Mucosa of descending colon (tissue), 3 donors: ENCODE data around the gene METAP2. TPM values are rescaled to one million over a fixed set of nuclear protein-coding genes. Genes with fewer than 3 reads are reported as not detected.

Experiments used
- ATAC-seq: fragments of 200-7000 bp; cut with Tn5 transposase; one replicate; pipeline ENCODE4 v1.9.1; 2020; ENCODE audit warnings: mild to moderate bottlenecking, moderate library complexity
- DNase-seq, 3 donors: peaks; one replicate each; pipeline ENCODE4 v3.0.0-alpha.2; 2020
- H3K36me3 ChIP-seq: fragments of 200-600 bp; one replicate; pipeline ENCODE4 v1.8.0; 2021; ENCODE audit warnings: low read depth, mild to moderate bottlenecking
- H3K4me1 ChIP-seq: fragments of 200-600 bp; one replicate; pipeline ENCODE4 v1.8.0; 2021; ENCODE audit warnings: low read depth, mild to moderate bottlenecking
- H3K4me3 ChIP-seq: fragments of 200-600 bp; one replicate; pipeline ENCODE4 v1.8.0; 2021; ENCODE audit warnings: mild to moderate bottlenecking
- H3K9me3 ChIP-seq: fragments of 200-600 bp; one replicate; pipeline ENCODE4 v1.8.0; 2021; ENCODE audit warnings: mild to moderate bottlenecking
- intact Hi-C, 2 donors: fragments of 100-400 bp; cut with DNase I in 1 of 2; cut with micrococcal nuclease in 1 of 2; formaldehyde crosslinking; loops; one replicate each; pipeline versions ENCODE4 v1.11.0 to v1.11.1; 2022; cut with DNase I, micrococcal nuclease
- total RNA-seq, 3 donors: library from RNA; stranded (reverse); fragmentation: NEBNext Ultra II Directional in 2 of 3; extraction: Animal tissue kit (Norgen Biotek cat#: 25700) in 2 of 3; gene quantifications; one replicate each; pipeline versions ENCODE4 v1.2.1 to v1.2.4, GENCODE V29; 2021 to 2023
- TF ChIP-seq, protein P1 (sequence below): fragments of 200-600 bp; IDR thresholded peaks from one replicate; pipeline ENCODE4 v1.8.0; 2022; ENCODE audit warnings: antibody characterized with exemption, mild to moderate bottlenecking
- donor health status: DM: no; HTN: no; CAD: no; lungs with moderate emphysema.
- donor health status: DM: no; HTN: no; CAD: no.
- donor health status: DM: no; HTN: yes; CAD: no.

Gene METAP2
- total RNA-seq, 3 donors from 2014 or later = 35.2 to 67.7 (median 51.5) TPM

DNA sequence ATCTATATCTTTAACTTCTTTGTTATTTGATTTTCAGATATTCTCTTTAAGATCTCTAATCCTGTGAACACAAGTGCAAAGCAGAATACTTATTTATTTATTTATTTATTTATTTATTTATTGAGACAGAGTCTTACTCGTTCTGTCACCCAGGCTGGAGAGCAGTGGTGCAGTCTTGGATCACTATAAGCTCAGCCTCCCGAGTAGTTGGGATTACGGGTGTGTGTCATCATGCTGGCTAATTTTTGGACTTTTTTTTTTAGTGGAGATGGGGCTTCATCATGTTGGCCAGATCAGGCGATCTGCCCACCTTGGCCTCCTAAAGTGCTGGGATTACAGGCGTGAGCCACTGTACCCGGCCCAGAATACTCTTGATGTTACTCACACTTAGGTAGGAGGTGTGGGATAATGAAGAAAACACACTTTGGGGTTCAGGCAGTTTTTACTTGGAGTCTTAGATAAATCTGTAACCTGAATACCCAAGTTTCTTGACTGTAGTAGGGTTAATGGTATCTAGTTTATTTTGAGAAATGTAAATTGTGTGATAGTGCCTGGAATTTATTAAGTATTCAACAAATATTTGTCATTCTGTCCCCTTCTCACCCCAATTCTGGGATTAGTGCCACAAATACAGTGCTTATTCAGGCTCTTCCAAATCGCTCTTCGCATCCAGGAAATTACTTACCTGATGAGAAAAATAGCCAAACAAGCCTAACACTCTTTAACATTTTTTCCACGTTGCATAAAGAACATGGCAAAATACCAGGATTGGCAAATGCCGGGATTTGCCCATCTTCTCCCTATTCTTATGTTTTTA is 33.0 kb downstream of the METAP2 start:
- no peaks in the 10 kb centered on the region for H3K9me3 ChIP-seq
- intact Hi-C loops = no loop called here
- H3K36me3 ChIP-seq = peaks cover 2% of the 10 kb centered on the region
- no peak overlapping the region for H3K4me3 ChIP-seq
- ATAC-seq (no peak), DNase-seq (no peak)
- TF ChIP-seq, protein P1, sequence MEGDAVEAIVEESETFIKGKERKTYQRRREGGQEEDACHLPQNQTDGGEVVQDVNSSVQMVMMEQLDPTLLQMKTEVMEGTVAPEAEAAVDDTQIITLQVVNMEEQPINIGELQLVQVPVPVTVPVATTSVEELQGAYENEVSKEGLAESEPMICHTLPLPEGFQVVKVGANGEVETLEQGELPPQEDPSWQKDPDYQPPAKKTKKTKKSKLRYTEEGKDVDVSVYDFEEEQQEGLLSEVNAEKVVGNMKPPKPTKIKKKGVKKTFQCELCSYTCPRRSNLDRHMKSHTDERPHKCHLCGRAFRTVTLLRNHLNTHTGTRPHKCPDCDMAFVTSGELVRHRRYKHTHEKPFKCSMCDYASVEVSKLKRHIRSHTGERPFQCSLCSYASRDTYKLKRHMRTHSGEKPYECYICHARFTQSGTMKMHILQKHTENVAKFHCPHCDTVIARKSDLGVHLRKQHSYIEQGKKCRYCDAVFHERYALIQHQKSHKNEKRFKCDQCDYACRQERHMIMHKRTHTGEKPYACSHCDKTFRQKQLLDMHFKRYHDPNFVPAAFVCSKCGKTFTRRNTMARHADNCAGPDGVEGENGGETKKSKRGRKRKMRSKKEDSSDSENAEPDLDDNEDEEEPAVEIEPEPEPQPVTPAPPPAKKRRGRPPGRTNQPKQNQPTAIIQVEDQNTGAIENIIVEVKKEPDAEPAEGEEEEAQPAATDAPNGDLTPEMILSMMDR = no peak
- no peaks in the 10 kb centered on the region for H3K4me1 ChIP-seq

DNA sequence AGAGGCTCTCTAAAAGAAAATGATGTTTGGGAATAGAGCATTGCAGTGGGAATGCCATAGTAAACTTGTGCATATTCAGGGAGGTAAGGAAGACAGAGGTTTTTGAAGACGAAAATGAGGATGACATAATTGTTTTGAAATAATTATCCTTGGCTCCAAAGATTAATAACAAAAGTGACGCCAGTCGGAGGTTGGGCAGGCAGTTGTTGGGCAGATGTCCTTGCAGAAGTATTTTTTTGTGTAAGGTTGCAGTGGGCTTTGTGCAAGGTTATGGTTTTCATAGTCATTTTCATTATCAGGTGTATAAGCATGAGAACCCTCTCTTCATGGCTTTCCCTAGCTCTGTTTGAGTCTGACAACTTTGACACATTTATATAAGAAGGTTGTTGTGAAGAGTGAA is 35.3 kb downstream of the METAP2 start:
- TF ChIP-seq, protein P1 = no peak
- Histone ChIP-seq H3K4me3 (no peak overlapping the region), H3K4me1 (no peaks in the 10 kb centered on the region), H3K9me3 (no peaks in the 10 kb centered on the region), H3K36me3 (peaks cover 17% of the 10 kb centered on the region)
- intact Hi-C loops = no loop called here
- ATAC-seq (no peak), DNase-seq (no peak)

DNA sequence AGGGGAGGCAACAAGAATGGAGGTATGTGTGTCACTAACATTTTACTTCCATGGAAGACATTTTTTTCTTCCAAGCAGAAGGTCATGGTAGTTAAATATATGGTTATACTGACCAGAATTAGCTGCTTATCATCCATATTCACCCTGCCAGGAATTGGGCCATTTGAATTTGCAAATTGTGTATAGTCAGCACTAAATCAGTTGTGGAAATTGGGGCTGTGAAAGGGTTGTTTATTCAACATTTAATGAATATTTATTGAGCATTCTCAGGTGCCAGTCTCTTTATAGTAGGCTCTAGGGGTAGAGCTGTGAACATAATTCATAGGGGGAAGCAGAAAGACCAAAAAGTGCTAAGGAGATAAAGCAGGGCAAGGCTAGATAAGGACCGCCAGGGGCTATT is 38.0 kb downstream of the METAP2 start:
- Histone ChIP-seq H3K36me3 (peaks cover 17% of the 10 kb centered on the region), H3K4me3 (no peak overlapping the region), H3K4me1 (no peaks in the 10 kb centered on the region), H3K9me3 (no peaks in the 10 kb centered on the region)
- no peak for ATAC-seq
- TF ChIP-seq, protein P1 = no peak
- DNase-seq = no peak
- intact Hi-C loops = no loop called here

DNA sequence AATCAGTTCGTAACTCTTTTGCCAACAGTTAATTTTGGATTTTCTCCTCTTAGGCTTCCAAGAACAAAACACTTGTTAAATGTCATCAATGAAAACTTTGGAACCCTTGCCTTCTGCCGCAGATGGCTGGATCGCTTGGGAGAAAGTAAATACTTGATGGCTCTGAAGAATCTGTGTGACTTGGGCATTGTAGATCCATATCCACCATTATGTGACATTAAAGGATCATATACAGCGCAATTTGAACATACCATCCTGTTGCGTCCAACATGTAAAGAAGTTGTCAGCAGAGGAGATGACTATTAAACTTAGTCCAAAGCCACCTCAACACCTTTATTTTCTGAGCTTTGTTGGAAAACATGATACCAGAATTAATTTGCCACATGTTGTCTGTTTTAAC is 39.6 kb downstream of the METAP2 start:
- TF ChIP-seq, protein P1 = no peak
- Histone ChIP-seq H3K4me3 (no peak overlapping the region), H3K4me1 (no peaks in the 10 kb centered on the region), H3K36me3 (peaks cover 17% of the 10 kb centered on the region), H3K9me3 (no peaks in the 10 kb centered on the region)
- DNase-seq (no peak), ATAC-seq (no peak)
- intact Hi-C loops = no loop called here

DNA sequence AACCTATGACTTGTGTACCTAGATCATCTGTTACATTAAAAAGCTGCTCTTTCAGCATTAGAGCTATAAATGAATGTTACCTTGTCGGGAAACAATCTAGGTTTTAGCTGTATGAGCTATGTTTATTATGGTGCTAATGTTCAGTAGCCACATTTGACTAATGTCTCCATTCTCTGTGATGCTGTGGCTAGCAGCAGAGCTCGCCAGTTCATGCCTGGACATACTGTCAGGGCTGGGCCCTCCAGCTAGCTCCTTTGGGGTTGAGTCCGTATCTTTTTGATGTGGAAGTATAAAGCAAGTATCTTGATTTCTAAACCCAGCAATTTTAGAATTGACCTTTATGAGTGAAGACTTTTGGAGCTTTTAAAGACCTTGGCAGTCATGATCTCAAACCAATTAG is 41.2 kb downstream of the METAP2 start:
- TF ChIP-seq, protein P1 = no peak
- DNase-seq (no peak), ATAC-seq (no peak)
- Histone ChIP-seq H3K9me3 (no peaks in the 10 kb centered on the region), H3K36me3 (peaks cover 17% of the 10 kb centered on the region), H3K4me1 (no peaks in the 10 kb centered on the region), H3K4me3 (no peak overlapping the region)
- intact Hi-C loops = no loop called here
